Stimulated activated CD4-positive, alpha-beta T cell treated with anti-CD3 and anti-CD28 coated beads, Interleukin-4, amount 100 ng/mL, for 4 hours (primary cell): ENCODE data around the gene LRRIQ4.

Source experiments
- DNase-seq, 2 experiments: peaks; one replicate each; pipeline ENCODE4 v3.0.0-alpha.2; 2020

The LRRIQ4 gene

GRCh38 chr3:169812332-169813235 is at the start of gene LRRIQ4, which contains the start of gene LRRC34:
Gene LRRIQ4, plus strand, starts transcription at chr3:169812870. Its CDS starts 9,052 bp downstream, at chr3:169821922.
Gene LRRC34, minus strand, starts transcription at chr3:169812904. Its CDS starts 356 bp downstream, at chr3:169812548.
- DNase-seq: peak; percentile 65 to 68

- DNase-seq: peak; percentile 55
Observed at GRCh38 chr3:169764312-169764881, 48.3 kb upstream of the LRRIQ4 start.

GRCh38 chr3:169764882-169765612 is 47.6 kb upstream of the LRRIQ4 start, which contains the start of gene TERC:
Gene TERC, minus strand, starts transcription at chr3:169765060.
- DNase-seq: peak; percentile 86 to 92

- peak; percentile 54 to 56 for DNase-seq
Observed at GRCh38 chr3:169769287-169770181, 43.1 kb upstream of the LRRIQ4 start, which contains the start of gene ACTRT3. Gene ACTRT3, minus strand, starts transcription at chr3:169769561. Its CDS starts 41 bp downstream, at chr3:169769520.

- peak; percentile 40 to 52 for DNase-seq
Observed at GRCh38 chr3:169771497-169772304, 41.0 kb upstream of the LRRIQ4 start.

- DNase-seq: peak; percentile 53 to 59
Observed at GRCh38 chr3:169772305-169772896, 40.3 kb upstream of the LRRIQ4 start.

GRCh38 chr3:169772897-169773816 is 39.5 kb upstream of the LRRIQ4 start, which contains the start of gene MYNN:
Gene MYNN, plus strand, starts transcription at chr3:169773396. Its CDS starts 900 bp downstream, at chr3:169774296.
- DNase-seq: peak; percentile 88 to 91

GRCh38 chr3:169774186-169774585 is 38.5 kb upstream of the LRRIQ4 start:
- no peak for DNase-seq

- DNase-seq: no peak
Observed at GRCh38 chr3:169777822-169778221, 34.8 kb upstream of the LRRIQ4 start.

GRCh38 chr3:169780742-169781141 is 31.9 kb upstream of the LRRIQ4 start:
- DNase-seq: no peak

GRCh38 chr3:169781209-169781855 is 31.3 kb upstream of the LRRIQ4 start:
- DNase-seq: no peak

GRCh38 chr3:169787120-169787519 is 25.6 kb upstream of the LRRIQ4 start:
- no peak for DNase-seq

GRCh38 chr3:169787791-169788190 is 24.9 kb upstream of the LRRIQ4 start:
- DNase-seq: no peak

- DNase-seq: no peak
Observed at GRCh38 chr3:169790219-169790618, 22.5 kb upstream of the LRRIQ4 start.

- no peak for DNase-seq
Observed at GRCh38 chr3:169790687-169791429, 21.8 kb upstream of the LRRIQ4 start.

GRCh38 chr3:169792359-169792758 is 20.3 kb upstream of the LRRIQ4 start:
- DNase-seq: no peak

GRCh38 chr3:169804681-169805080 is 8.0 kb upstream of the LRRIQ4 start:
- DNase-seq: no peak

GRCh38 chr3:169809230-169809795 is 3.4 kb upstream of the LRRIQ4 start:
- no peak for DNase-seq
